Ovary (tissue), 3 donors: ENCODE measurements around the gene ABLIM2.

Source experiments
- EP300 ChIP-seq: sonication (generic); formaldehyde crosslinking; IDR thresholded peaks from one replicate; pipeline ENCODE4 v1.6.1; 2017; ENCODE audit warnings: antibody characterized with exemption
- TF ChIP-seq, protein P1 (sequence below), 3 donors: fragments of 450-650 bp in 2 of 3; fragments of 200-600 bp in 1 of 3; IDR thresholded peaks; one replicate each; pipeline versions ENCODE4 v1.5.1 to v1.8.0; 2016 to 2022; ENCODE audit warnings: antibody characterized with exemption in 3 of 3, mild to moderate bottlenecking in 1 of 3
- donor health status: DM: no; HTN: no; CAD: no.

DNA sequence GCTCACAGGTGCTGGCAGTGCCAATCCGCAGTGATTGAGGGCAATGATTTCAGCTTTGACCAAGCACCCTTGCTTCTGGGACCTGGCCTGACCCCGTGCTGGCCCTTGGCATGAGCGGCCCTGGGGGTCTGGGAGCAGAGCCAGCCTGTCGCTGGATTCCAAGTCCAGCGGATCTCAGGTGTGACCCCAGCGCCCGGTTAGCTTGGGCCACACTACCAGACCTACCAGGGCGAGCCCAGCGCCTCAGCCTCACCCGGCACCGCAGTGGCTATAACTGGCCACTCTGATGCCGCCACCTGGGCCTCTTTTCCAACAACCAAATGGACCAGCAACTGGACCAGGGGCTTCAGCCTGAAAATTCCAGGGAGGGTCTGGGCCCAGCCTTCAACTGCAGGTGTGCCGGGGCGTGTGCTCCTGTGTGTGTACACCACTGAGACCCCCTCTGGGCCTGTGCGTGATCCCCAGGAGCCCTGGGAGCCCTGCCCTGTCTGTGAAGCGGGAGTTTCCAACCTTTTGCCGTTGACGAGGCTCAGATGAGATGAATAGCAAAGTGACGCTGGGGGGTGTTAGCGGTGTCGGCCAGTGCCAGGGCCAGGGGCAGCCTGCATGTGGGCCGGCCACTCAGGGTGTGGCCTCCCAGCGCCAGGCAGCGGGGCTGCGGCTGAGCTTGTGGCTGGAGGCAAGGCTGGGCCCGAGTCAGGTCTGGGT is 41.1 kb upstream of the ABLIM2 start:
- TF ChIP-seq, protein P1, sequence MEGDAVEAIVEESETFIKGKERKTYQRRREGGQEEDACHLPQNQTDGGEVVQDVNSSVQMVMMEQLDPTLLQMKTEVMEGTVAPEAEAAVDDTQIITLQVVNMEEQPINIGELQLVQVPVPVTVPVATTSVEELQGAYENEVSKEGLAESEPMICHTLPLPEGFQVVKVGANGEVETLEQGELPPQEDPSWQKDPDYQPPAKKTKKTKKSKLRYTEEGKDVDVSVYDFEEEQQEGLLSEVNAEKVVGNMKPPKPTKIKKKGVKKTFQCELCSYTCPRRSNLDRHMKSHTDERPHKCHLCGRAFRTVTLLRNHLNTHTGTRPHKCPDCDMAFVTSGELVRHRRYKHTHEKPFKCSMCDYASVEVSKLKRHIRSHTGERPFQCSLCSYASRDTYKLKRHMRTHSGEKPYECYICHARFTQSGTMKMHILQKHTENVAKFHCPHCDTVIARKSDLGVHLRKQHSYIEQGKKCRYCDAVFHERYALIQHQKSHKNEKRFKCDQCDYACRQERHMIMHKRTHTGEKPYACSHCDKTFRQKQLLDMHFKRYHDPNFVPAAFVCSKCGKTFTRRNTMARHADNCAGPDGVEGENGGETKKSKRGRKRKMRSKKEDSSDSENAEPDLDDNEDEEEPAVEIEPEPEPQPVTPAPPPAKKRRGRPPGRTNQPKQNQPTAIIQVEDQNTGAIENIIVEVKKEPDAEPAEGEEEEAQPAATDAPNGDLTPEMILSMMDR (IDR thresholded peaks at IDR 0.05): no peak
- no peak for TF ChIP-seq EP300
